DND-41 (cell line): Measurements from ENCODE around the gene WNK2.

Source experiments
- ATAC-seq: fragments of 200-7000 bp; cut with Tn5 transposase; 3 replicates; pipeline ENCODE4 v1.9.1; 2021; ENCODE audit warnings: low read depth; ENCODE audit not compliant: insufficient read depth
- DNase-seq: peaks from one replicate; pipeline ENCODE4 v3.0.0-alpha.2; 2020
- H2AFZ ChIP-seq: 2 replicates; pipeline ENCODE4 v1.6.0; 2012; ENCODE audit warnings: low read depth, low read length
- H3K27ac ChIP-seq: 2 replicates; pipeline ENCODE4 v1.5.1; 2012; ENCODE audit warnings: low read length, inconsistent platforms
- H3K27me3 ChIP-seq: fragments of 200-600 bp; sonication (generic); 2 replicates; pipeline ENCODE4 v1.6.0; 2012; ENCODE audit warnings: low read length, mild to moderate bottlenecking, inconsistent platforms; ENCODE audit not compliant: insufficient read depth, poor library complexity
- H3K36me3 ChIP-seq: 2 replicates; pipeline ENCODE4 v1.5.1; 2012; ENCODE audit warnings: low read length, inconsistent platforms; ENCODE audit not compliant: insufficient read depth
- H3K4me1 ChIP-seq: 2 replicates; pipeline ENCODE4 v1.5.1; 2012; ENCODE audit warnings: mild to moderate bottlenecking, low read length; ENCODE audit not compliant: insufficient read depth
- H3K4me2 ChIP-seq: 2 replicates; pipeline ENCODE4 v1.6.0; 2012; ENCODE audit warnings: mild to moderate bottlenecking, moderate library complexity, low read length, inconsistent platforms; ENCODE audit not compliant: insufficient read depth
- H3K4me3 ChIP-seq, 2 experiments: fragments of 200-600 bp in 1 of 2; shearing (Covaris generic) in 1 of 2; 2 replicates each; pipeline ENCODE4 v1.5.1; 2012 to 2016; ENCODE audit warnings: inconsistent platforms in 2 of 2, low read length in 2 of 2, mild to moderate bottlenecking in 2 of 2, low read depth in 1 of 2, moderate library complexity in 1 of 2
- H3K79me2 ChIP-seq: 2 replicates; pipeline ENCODE4 v1.6.0; 2012; ENCODE audit warnings: low read length, inconsistent platforms; ENCODE audit not compliant: insufficient read depth
- H3K9ac ChIP-seq: 2 replicates; pipeline ENCODE4 v1.6.0; 2012; ENCODE audit warnings: low read depth, mild to moderate bottlenecking, inconsistent platforms, low read length, moderate library complexity
- H3K9me3 ChIP-seq: 2 replicates; pipeline ENCODE4 v1.5.1; 2012; ENCODE audit warnings: low read length, moderate library complexity, mild to moderate bottlenecking, inconsistent platforms; ENCODE audit not compliant: insufficient read depth, severe bottlenecking
- H4K20me1 ChIP-seq: 2 replicates; pipeline ENCODE4 v1.6.0; 2012; ENCODE audit warnings: low read length; ENCODE audit not compliant: insufficient read depth
- CTCF ChIP-seq: IDR thresholded peaks from 2 replicates; pipeline ENCODE4 v1.5.1; 2012; ENCODE audit warnings: borderline replicate concordance, low read length, moderate library complexity, mild to moderate bottlenecking; ENCODE audit not compliant: poor library complexity, severe bottlenecking; ENCODE audit errors: extremely low read depth
- EZH2 ChIP-seq: IDR thresholded peaks from 3 replicates; pipeline ENCODE4 v1.6.1; 2012; ENCODE audit warnings: borderline replicate concordance, low read depth, mild to moderate bottlenecking, moderate library complexity, low read length, inconsistent platforms; ENCODE audit not compliant: severe bottlenecking

Gene WNK2

GRCh38 chr9:93191354-93191660, 7.4 kb downstream of the WNK2 start:
- no peak overlapping the region for H2AFZ ChIP-seq
- no peaks in the 10 kb centered on the region for H3K9me3 ChIP-seq
- H4K20me1 ChIP-seq, result no peaks in the 10 kb centered on the region
- H3K79me2 ChIP-seq, result no peaks in the 10 kb centered on the region
- no peak overlapping the region for H3K9ac ChIP-seq
- no peaks in the 10 kb centered on the region for H3K4me1 ChIP-seq
- peaks cover 2% of the 10 kb centered on the region for H3K27me3 ChIP-seq
- ATAC-seq (no peak), DNase-seq (no peak)
- no peak overlapping the region for H3K27ac ChIP-seq
- H3K4me2 ChIP-seq, result no peak overlapping the region
- H3K4me3 ChIP-seq, result no peak overlapping the region
- H3K36me3 ChIP-seq, result no peaks in the 10 kb centered on the region
- TF ChIP-seq EZH2 (no peak), CTCF (no peak)

GRCh38 chr9:93192721-93193387, 8.9 kb downstream of the WNK2 start:
- peaks cover 2% of the 10 kb centered on the region for H3K27me3 ChIP-seq
- no peak overlapping the region for H3K4me3 ChIP-seq
- H2AFZ ChIP-seq, result no peak overlapping the region
- no peaks in the 10 kb centered on the region for H3K79me2 ChIP-seq
- no peak overlapping the region for H3K27ac ChIP-seq
- no peak for ATAC-seq
- no peak overlapping the region for H3K4me2 ChIP-seq
- H4K20me1 ChIP-seq, result no peaks in the 10 kb centered on the region
- no peak for TF ChIP-seq EZH2
- TF ChIP-seq CTCF, result no peak
- no peaks in the 10 kb centered on the region for H3K9me3 ChIP-seq
- DNase-seq, result no peak
- no peaks in the 10 kb centered on the region for H3K4me1 ChIP-seq
- no peaks in the 10 kb centered on the region for H3K36me3 ChIP-seq
- no peak overlapping the region for H3K9ac ChIP-seq

GRCh38 chr9:93193388-93194220, 9.7 kb downstream of the WNK2 start:
- no peak overlapping the region for H3K4me3 ChIP-seq
- H2AFZ ChIP-seq, result no peak overlapping the region
- H3K4me2 ChIP-seq, result no peak overlapping the region
- no peak overlapping the region for H3K9ac ChIP-seq
- H3K79me2 ChIP-seq, result no peaks in the 10 kb centered on the region
- DNase-seq, result no peak
- no peak for ATAC-seq
- H3K36me3 ChIP-seq, result no peaks in the 10 kb centered on the region
- H3K9me3 ChIP-seq, result no peaks in the 10 kb centered on the region
- H3K4me1 ChIP-seq, result no peaks in the 10 kb centered on the region
- H4K20me1 ChIP-seq, result no peaks in the 10 kb centered on the region
- no peak for TF ChIP-seq EZH2
- TF ChIP-seq CTCF, result no peak
- H3K27ac ChIP-seq, result no peak overlapping the region
- no peaks in the 10 kb centered on the region for H3K27me3 ChIP-seq
